ENCODE results near the gene NHERF2. TPM values are rescaled to one million over a fixed set of nuclear protein-coding genes. Genes with fewer than 3 reads are reported as not detected.
A peak's percentile ranks its signal among the peaks of the same experiment; 100 is the strongest.
"Not testable (repeated sequence)": the region's sequence is repeated elsewhere in the genome, so short reads cannot be mapped to it uniquely, and the experiment has no call there.

The NHERF2 gene
- total and polyA plus RNA-seq, 2 donors = 25.9 to 111 TPM

DNA sequence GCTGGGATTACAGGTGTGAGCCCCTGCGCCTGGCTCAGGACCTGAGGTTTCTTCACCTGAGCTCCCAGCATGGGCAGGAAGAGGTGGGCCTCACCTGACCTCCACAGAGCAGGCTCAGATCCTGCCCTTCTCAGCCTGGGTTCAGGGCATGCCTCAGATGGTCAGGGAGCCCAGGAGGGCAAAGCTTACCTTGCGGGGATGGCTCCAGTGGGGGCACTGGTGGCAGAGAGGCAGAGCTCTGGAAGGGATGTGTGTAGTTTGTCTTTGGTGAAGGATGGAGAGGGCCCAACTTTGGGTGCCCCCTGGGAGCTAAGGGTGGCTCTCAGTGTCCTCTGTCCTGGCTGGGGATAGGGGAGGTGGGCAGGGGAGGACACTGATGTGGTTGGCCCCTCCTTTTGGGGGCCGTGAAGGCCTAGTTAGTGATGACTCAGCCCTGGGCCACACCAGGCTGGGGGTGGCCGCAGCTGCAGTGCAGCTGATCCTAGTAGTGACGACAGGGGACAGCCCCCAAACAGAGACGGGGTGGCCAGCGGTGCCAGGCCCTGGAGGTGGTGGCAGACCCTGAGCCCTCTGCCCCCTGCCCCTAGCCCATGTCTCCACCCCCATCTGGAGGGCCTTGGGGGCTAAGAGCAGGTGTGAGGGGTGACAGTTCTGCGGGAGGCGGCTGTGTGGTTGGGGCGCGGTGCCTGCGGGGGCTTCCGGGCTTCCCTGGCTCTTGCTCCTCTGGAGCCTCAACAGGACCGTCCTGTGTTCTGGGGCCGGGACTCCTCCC, 5.8 kb downstream of the NHERF2 start:
- WGBS = 66% methylated on average over 15 of the region's 15 CpGs
- Histone ChIP-seq H3K4me3 (ENCODE audit: low read depth, low read length) (peak overlapping the region; percentile 6), H3K27ac (ENCODE audit: low read depth) (peak overlapping the region; percentile 71), H3K4me1 (ENCODE audit: insufficient read depth) (peaks cover 3% of the 10 kb centered on the region), H3K36me3 (ENCODE audit: insufficient read depth) (no peaks in the 10 kb centered on the region)
- no peak for DNase-seq (ENCODE audit: extremely low spot score)

DNA sequence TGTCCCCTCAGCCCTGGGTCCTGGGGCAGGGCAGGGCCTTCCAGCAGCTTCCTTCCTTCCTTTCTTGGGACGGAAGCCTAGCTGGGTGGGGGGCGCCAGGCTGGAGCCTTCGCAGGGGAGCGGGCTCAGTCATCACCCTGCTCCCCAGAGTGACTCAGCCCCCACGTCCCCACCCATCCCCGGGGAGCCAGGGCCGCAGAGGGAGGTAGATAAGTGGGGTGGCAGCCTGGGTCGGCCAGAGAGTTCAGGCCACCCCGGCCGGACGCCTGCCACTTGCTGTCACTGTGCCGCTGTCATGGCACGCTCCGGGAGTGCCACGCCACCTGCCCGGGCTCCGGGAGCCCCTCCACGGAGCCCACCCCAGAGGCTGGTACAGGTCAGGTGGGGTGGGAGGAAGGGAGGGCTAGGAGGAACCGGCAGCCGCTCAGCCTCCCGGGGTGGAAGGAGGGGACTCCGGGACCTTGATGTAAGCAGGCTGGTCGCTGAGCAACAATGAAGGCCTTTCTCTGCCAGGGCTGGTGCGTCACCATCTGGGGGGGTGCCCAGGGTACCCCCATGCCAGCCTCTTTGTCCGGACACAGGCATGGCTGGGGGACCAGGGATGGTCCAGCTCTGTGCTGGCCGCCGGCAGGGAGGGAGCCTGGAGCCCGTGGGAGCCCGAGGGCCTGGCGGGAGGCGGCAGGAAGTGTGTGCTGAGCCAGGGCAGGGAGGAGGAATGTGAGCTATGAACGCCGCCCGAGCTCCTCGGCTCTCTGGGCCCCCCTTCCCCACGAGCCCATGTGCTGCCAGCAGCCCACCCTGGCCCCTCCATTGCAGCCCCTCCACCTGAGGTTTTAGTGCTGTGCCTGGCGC, 6.6 kb downstream of the NHERF2 start:
- DNase-seq (ENCODE audit: extremely low spot score) = no peak
- Histone ChIP-seq H3K4me1 (ENCODE audit: insufficient read depth) (peaks cover 3% of the 10 kb centered on the region), H3K36me3 (ENCODE audit: insufficient read depth) (no peaks in the 10 kb centered on the region), H3K27ac (ENCODE audit: low read depth) (peak overlapping the region; percentile 71), H3K4me3 (ENCODE audit: low read depth, low read length) (peak overlapping the region; percentile 6)
- 17% methylated on average over 37 of the region's 37 CpGs for WGBS

- H3K36me3 ChIP-seq (ENCODE audit: insufficient read depth); H3K4me1 ChIP-seq (ENCODE audit: insufficient read depth); DNase-seq (ENCODE audit: extremely low spot score): not testable (repeated sequence)
- Histone ChIP-seq H3K4me3 (ENCODE audit: low read depth, low read length) (peak overlapping the region; percentile 6), H3K27ac (ENCODE audit: low read depth) (peak overlapping the region; percentile 71)
- 50% methylated on average over 16 of the region's 32 CpGs for WGBS
Observed at GRCh38 chr16:2033909-2034695, 7.4 kb downstream of the NHERF2 start.

- Histone ChIP-seq H3K36me3 (ENCODE audit: insufficient read depth) (no peaks in the 10 kb centered on the region), H3K4me1 (ENCODE audit: insufficient read depth) (peaks cover 3% of the 10 kb centered on the region), H3K4me3 (ENCODE audit: low read depth, low read length) (no peak overlapping the region), H3K27ac (ENCODE audit: low read depth) (peak overlapping the region; percentile 94)
- 67% methylated on average over 17 of the region's 17 CpGs for WGBS
- no peak for DNase-seq (ENCODE audit: extremely low spot score)
Observed at GRCh38 chr16:2034696-2035430, 8.2 kb downstream of the NHERF2 start.

DNA sequence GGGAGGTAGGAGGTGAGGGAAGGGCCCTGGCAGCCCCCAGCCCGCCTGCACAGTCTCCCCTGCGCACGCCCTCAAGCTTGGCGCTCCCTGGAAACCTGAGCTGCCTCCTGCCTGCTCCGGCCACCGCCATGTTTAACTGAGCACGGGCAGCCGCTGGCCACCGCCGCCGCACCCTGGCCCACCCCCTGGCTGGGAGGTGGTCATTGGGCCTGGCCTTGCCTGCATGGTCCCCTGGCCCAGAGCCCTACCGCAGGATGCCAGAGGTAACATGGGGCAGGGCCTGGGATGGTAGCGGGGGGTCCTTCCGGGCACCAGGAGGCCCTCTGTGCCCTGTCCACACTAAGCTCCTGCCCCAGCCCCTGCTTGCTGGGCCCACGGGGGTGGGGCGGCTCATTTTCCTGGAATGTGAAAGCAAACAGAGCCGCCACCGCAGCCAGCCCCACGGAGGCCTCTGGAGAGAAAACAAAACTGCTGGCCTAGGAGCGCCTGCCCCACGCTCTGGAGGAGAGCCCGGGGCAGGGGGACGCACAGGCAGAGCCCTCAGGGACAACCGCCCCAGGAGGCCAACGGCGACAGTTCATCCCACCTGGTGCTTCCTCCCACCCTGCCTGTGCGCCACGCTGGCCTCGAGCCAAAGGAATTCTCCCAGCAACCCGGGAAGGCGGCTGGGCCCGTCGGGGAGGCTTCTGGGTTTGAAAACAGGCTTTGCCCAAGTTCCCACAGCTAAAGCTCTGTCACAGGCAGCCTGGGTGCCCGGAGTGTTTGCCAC, 8.9 kb downstream of the NHERF2 start:
- WGBS = 41% methylated on average over 34 of the region's 34 CpGs
- DNase-seq (ENCODE audit: extremely low spot score) = no peak
- Histone ChIP-seq H3K4me1 (ENCODE audit: insufficient read depth) (peaks cover 6% of the 10 kb centered on the region), H3K36me3 (ENCODE audit: insufficient read depth) (no peaks in the 10 kb centered on the region), H3K4me3 (ENCODE audit: low read depth, low read length) (peak overlapping the region; percentile 16), H3K27ac (ENCODE audit: low read depth) (peak overlapping the region; percentile 94)

DNA sequence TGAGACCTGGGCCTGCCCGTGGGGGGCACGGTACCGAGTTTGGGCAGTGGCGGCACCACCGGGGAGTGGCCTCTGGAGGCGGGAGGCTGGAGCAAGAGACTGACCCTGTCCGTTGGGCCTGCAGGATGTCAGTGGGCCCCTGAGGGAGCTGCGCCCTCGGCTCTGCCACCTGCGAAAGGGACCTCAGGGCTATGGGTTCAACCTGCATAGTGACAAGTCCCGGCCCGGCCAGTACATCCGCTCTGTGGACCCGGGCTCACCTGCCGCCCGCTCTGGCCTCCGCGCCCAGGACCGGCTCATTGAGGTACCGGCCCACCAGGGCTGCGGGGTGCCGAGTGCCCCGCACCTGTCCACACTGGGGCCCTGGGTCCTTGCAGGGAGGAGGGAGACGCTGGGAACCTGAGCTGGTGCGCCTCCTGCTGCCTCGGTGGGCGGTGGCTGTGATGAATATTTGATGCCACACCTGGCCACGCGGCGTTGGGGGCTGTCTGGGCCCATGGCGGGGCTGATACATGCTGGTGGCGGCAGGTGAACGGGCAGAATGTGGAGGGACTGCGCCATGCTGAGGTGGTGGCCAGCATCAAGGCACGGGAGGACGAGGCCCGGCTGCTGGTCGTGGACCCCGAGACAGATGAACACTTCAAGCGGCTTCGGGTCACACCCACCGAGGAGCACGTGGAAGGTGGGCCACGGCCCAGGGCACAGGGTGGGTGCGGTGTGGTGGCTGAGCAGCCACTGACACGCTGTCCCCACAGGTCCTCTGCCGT, 9.7 kb downstream of the NHERF2 start:
- no peak overlapping the region for H3K4me3 ChIP-seq (ENCODE audit: low read depth, low read length)
- DNase-seq (ENCODE audit: extremely low spot score) = no peak
- H3K36me3 ChIP-seq (ENCODE audit: insufficient read depth) = no peaks in the 10 kb centered on the region
- peak overlapping the region; percentile 94 for H3K27ac ChIP-seq (ENCODE audit: low read depth)
- peaks cover 6% of the 10 kb centered on the region for H3K4me1 ChIP-seq (ENCODE audit: insufficient read depth)
- 83% methylated on average over 47 of the region's 47 CpGs for WGBS

DNA sequence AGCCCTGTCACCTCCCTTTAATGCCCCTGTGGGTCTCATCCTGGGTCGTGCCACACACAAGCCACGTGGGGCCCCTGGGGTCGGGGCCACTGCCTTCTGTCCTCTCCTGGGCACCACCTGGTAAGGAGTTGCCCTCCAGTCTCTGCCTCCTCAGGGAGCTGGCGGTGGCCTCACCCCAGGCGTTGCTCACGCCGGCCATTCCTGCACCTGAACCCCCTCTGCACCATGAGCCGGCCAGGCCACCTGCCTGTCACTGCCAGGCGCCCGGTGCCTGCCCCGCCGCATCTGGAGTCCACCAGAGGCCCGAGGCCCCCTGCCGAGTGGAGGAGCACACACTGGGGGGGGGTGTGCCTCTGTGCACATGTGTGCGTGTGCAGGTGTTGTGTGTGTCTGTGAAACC, 10.4 kb downstream of the NHERF2 start:
- Histone ChIP-seq H3K4me3 (ENCODE audit: low read depth, low read length) (no peak overlapping the region), H3K36me3 (ENCODE audit: insufficient read depth) (no peaks in the 10 kb centered on the region), H3K27ac (ENCODE audit: low read depth) (peak overlapping the region; percentile 74), H3K4me1 (ENCODE audit: insufficient read depth) (peaks cover 6% of the 10 kb centered on the region)
- 88% methylated on average over 15 of the region's 15 CpGs for WGBS
- no peak for DNase-seq (ENCODE audit: extremely low spot score)

- Histone ChIP-seq H3K27ac (ENCODE audit: low read depth) (peak overlapping the region; percentile 95), H3K4me3 (ENCODE audit: low read depth, low read length) (no peak overlapping the region), H3K4me1 (ENCODE audit: insufficient read depth) (peaks cover 4% of the 10 kb centered on the region), H3K36me3 (ENCODE audit: insufficient read depth) (no peaks in the 10 kb centered on the region)
- WGBS = 63% methylated on average over 29 of the region's 29 CpGs
- no peak for DNase-seq (ENCODE audit: extremely low spot score)
Observed at GRCh38 chr16:2037647-2038381, 11.1 kb downstream of the NHERF2 start.

GRCh38 chr16:2038382-2039231, 11.9 kb downstream of the NHERF2 start:
- H3K4me1 ChIP-seq (ENCODE audit: insufficient read depth) = peaks cover 4% of the 10 kb centered on the region
- H3K36me3 ChIP-seq (ENCODE audit: insufficient read depth) = no peaks in the 10 kb centered on the region
- no peak overlapping the region for H3K4me3 ChIP-seq (ENCODE audit: low read depth, low read length)
- WGBS = 45% methylated on average over 41 of the region's 41 CpGs
- DNase-seq (ENCODE audit: extremely low spot score) = peak; percentile 56
- H3K27ac ChIP-seq (ENCODE audit: low read depth) = peak overlapping the region; percentile 95

- peak; percentile 83 for DNase-seq (ENCODE audit: extremely low spot score)
- no peaks in the 10 kb centered on the region for H3K36me3 ChIP-seq (ENCODE audit: insufficient read depth)
- H3K4me1 ChIP-seq (ENCODE audit: insufficient read depth) = peaks cover 4% of the 10 kb centered on the region
- WGBS = 35% methylated on average over 29 of the region's 29 CpGs
- H3K4me3 ChIP-seq (ENCODE audit: low read depth, low read length) = no peak overlapping the region
- peak overlapping the region; percentile 95 for H3K27ac ChIP-seq (ENCODE audit: low read depth)
Observed at GRCh38 chr16:2039274-2040031, 12.8 kb downstream of the NHERF2 start.
